AG08396 (cell line): ENCODE measurements around the gene RPS6KC1.
A peak's percentile ranks its signal among the peaks of the same experiment; 100 is the strongest.
"Not testable (repeated sequence)": the region's sequence is repeated elsewhere in the genome, so short reads cannot be mapped to it uniquely, and the experiment has no call there.

ENCODE experiments used
- DNase-seq: peaks from one replicate; pipeline ENCODE4 v3.0.0; 2012; ENCODE audit warnings: low spot score, mixed read lengths

The RPS6KC1 gene

GRCh38 chr1:213055767-213056166 is 4.7 kb downstream of the RPS6KC1 start:
- no peak for DNase-seq

GRCh38 chr1:213057264-213058059 is 6.4 kb downstream of the RPS6KC1 start:
- DNase-seq, result no peak

GRCh38 chr1:213060836-213061235 is 9.8 kb downstream of the RPS6KC1 start:
- DNase-seq, result no peak

GRCh38 chr1:213061263-213061662 is 10.2 kb downstream of the RPS6KC1 start:
- DNase-seq, result no peak

- DNase-seq, result no peak
Measured at GRCh38 chr1:213065800-213066199, 14.8 kb downstream of the RPS6KC1 start.

GRCh38 chr1:213066363-213066762 is 15.3 kb downstream of the RPS6KC1 start:
- no peak for DNase-seq

- no peak for DNase-seq
Measured at GRCh38 chr1:213067352-213067751, 16.3 kb downstream of the RPS6KC1 start.

- peak; percentile 34 for DNase-seq
Measured at GRCh38 chr1:213070406-213070805, 19.4 kb downstream of the RPS6KC1 start.

GRCh38 chr1:213075725-213076124 is 24.7 kb downstream of the RPS6KC1 start:
- no peak for DNase-seq

GRCh38 chr1:213082420-213083111 is 31.5 kb downstream of the RPS6KC1 start:
- no peak for DNase-seq

- DNase-seq, result no peak
Measured at GRCh38 chr1:213083112-213083445, 32.0 kb downstream of the RPS6KC1 start.

GRCh38 chr1:213087911-213088310 is 36.9 kb downstream of the RPS6KC1 start:
- no peak for DNase-seq

GRCh38 chr1:213089924-213090677 is 39.1 kb downstream of the RPS6KC1 start:
- DNase-seq, result no peak

GRCh38 chr1:213094446-213094845 is 43.4 kb downstream of the RPS6KC1 start:
- no peak for DNase-seq

- no peak for DNase-seq
Measured at GRCh38 chr1:213095467-213095866, 44.4 kb downstream of the RPS6KC1 start.

GRCh38 chr1:213099682-213100399 is 48.8 kb downstream of the RPS6KC1 start:
- DNase-seq, result no peak

GRCh38 chr1:213100565-213100964 is 49.5 kb downstream of the RPS6KC1 start:
- not testable (repeated sequence) for DNase-seq

GRCh38 chr1:213103377-213104306 is 52.6 kb downstream of the RPS6KC1 start:
- DNase-seq, result no peak

- no peak for DNase-seq
Measured at GRCh38 chr1:213104604-213105003, 53.6 kb downstream of the RPS6KC1 start.

- DNase-seq, result no peak
Measured at GRCh38 chr1:213106298-213106697, 55.3 kb downstream of the RPS6KC1 start.

- DNase-seq, result no peak
Measured at GRCh38 chr1:213107613-213108012, 56.6 kb downstream of the RPS6KC1 start.
